Sigmoid colon (tissue), 7 donors: Measurements from ENCODE around the gene MERTK. TPM values are rescaled to one million over a fixed set of nuclear protein-coding genes. Genes with fewer than 3 reads are reported as not detected.

Source experiments
- DNase-seq: peaks from one replicate; pipeline ENCODE4 v3.0.0-alpha.2; 2019
- H3K27ac ChIP-seq, 4 donors: fragments of 200-600 bp; sonication (generic); one replicate each; pipeline ENCODE4 v1.5.1; 2016 to 2019; ENCODE audit warnings: mild to moderate bottlenecking in 1 of 4
- H3K27me3 ChIP-seq, 3 donors: fragments of 200-600 bp; sonication (generic); one replicate each; pipeline ENCODE4 v1.5.1; 2019; ENCODE audit warnings: mild to moderate bottlenecking in 1 of 3
- H3K36me3 ChIP-seq, 4 donors: fragments of 200-600 bp; sonication (generic); one replicate each; pipeline ENCODE4 v1.5.1; 2016 to 2019
- H3K4me1 ChIP-seq, 4 donors: fragments of 200-600 bp; sonication (generic); one replicate each; pipeline ENCODE4 v1.5.1; 2017 to 2019
- H3K4me3 ChIP-seq, 4 donors: fragments of 200-600 bp; sonication (generic); one replicate each; pipeline ENCODE4 v1.5.1; 2017 to 2019; ENCODE audit warnings: mild to moderate bottlenecking in 2 of 4, moderate library complexity in 1 of 4
- H3K9me3 ChIP-seq, 4 donors: fragments of 200-600 bp in 3 of 4; sonication (generic) in 3 of 4; one replicate each; pipeline versions ENCODE4 v1.5.1 to v1.6.1; 2013 to 2019
- CTCF ChIP-seq, 4 experiments: fragments of 450-650 bp in 3 of 4; fragments of 200-600 bp in 1 of 4; IDR thresholded peaks; one replicate each; pipeline ENCODE4 v1.5.1; 2016 to 2019; ENCODE audit warnings: antibody characterized with exemption in 4 of 4, mild to moderate bottlenecking in 3 of 4, moderate library complexity in 2 of 4
- EP300 ChIP-seq, 4 donors: sonication (generic); formaldehyde crosslinking; IDR thresholded peaks; one replicate each; pipeline ENCODE4 v1.6.1; 2017; ENCODE audit warnings: antibody characterized with exemption in 4 of 4
- POLR2A ChIP-seq, 2 donors: fragments of 450-650 bp; IDR thresholded peaks; one replicate each; pipeline ENCODE4 v1.6.1; 2016; ENCODE audit warnings: antibody characterized with exemption in 2 of 2, mild to moderate bottlenecking in 2 of 2, moderate library complexity in 2 of 2
- POLR2AphosphoS5 ChIP-seq, 4 donors: sonication (generic); formaldehyde crosslinking; IDR thresholded peaks; one replicate each; pipeline ENCODE4 v1.6.1; 2017; ENCODE audit warnings: antibody characterized with exemption in 4 of 4
- WGBS, 2 donors: extraction: QIAGEN DNeasy Blood & Tissue Kit; methylation state at CpG; one replicate each; pipeline ENCODE4 v1.1.7; 2013; 5-methylcytosine and 5-hydroxymethylcytosine counted together
- intact Hi-C: fragments of 100-400 bp; cut with DNase I; formaldehyde crosslinking; loops from one replicate; pipeline ENCODE4 v1.15.1; 2023
- polyA plus RNA-seq, 3 donors: library from polyadenylated mRNA; stranded (reverse); fragments of 200-250 nt; gene quantifications; one replicate each; pipeline ENCODE4 v1.2.3, GENCODE V29; 2013
- total RNA-seq, 4 donors: library from RNA; depleted of rRNA; stranded (reverse); fragments of >200 nt; gene quantifications; one replicate each; pipeline ENCODE4 v1.1.0, GENCODE V29; 2016
- donor health status: healthy with polysubstance abuse.
- donor health status: Bipolar disorder and iron deficiency.
- donor health status: healthy.

MERTK gene
- total and polyA plus RNA-seq, 7 donors = 2.4 to 31.6 (median 14.4) TPM

GRCh38 chr2:111973701-111974100 is 75.3 kb downstream of the MERTK start:
- Histone ChIP-seq H3K4me1 (no peaks in the 10 kb centered on the region), H3K36me3 (peaks cover 0 to 29% (median 0%) of the 10 kb centered on the region in 4 donors), H3K9me3 (no peaks in the 10 kb centered on the region), H3K27ac (no peak overlapping the region), H3K4me3 (no peak overlapping the region), H3K27me3 (no peaks in the 10 kb centered on the region)
- WGBS, 2 donors = 93 to 95% methylated on average over 4 of the region's 4 CpGs
- intact Hi-C loops = no loop called here
- DNase-seq = no peak
- no peak for TF ChIP-seq POLR2A (IDR thresholded peaks at IDR 0.05)
- TF ChIP-seq EP300 (IDR thresholded peaks at IDR 0.05) = no peak
- TF ChIP-seq POLR2AphosphoS5 (IDR thresholded peaks at IDR 0.05) = no peak
- TF ChIP-seq CTCF (IDR thresholded peaks at IDR 0.05) = no peak

GRCh38 chr2:111975053-111975552 is 76.7 kb downstream of the MERTK start:
- H3K27ac ChIP-seq = no peak overlapping the region
- 52 to 53% methylated on average over 11 of the region's 11 CpGs for WGBS, 2 donors
- intact Hi-C loops = no loop called here
- no peak overlapping the region for H3K4me3 ChIP-seq
- peaks cover 0 to 24% (median 0%) of the 10 kb centered on the region in 4 donors for H3K36me3 ChIP-seq
- DNase-seq = no peak
- no peaks in the 10 kb centered on the region for H3K9me3 ChIP-seq
- no peaks in the 10 kb centered on the region for H3K4me1 ChIP-seq
- H3K27me3 ChIP-seq = no peaks in the 10 kb centered on the region
- TF ChIP-seq POLR2AphosphoS5 (IDR thresholded peaks at IDR 0.05) (peak in 2 of 4 donors; percentile 22 to 60), POLR2A (IDR thresholded peaks at IDR 0.05) (no peak), EP300 (IDR thresholded peaks at IDR 0.05) (no peak), CTCF (IDR thresholded peaks at IDR 0.05) (no peak)

- H3K4me3 ChIP-seq = no peak overlapping the region
- 72 to 84% methylated on average over 6 of the region's 6 CpGs for WGBS, 2 donors
- no peaks in the 10 kb centered on the region for H3K27me3 ChIP-seq
- H3K4me1 ChIP-seq = no peaks in the 10 kb centered on the region
- no peak overlapping the region for H3K27ac ChIP-seq
- DNase-seq = no peak
- no peak for TF ChIP-seq CTCF (IDR thresholded peaks at IDR 0.05)
- TF ChIP-seq POLR2A (IDR thresholded peaks at IDR 0.05) = no peak
- TF ChIP-seq POLR2AphosphoS5 (IDR thresholded peaks at IDR 0.05) = no peak
- H3K36me3 ChIP-seq = peaks cover 0 to 24% (median 0%) of the 10 kb centered on the region in 4 donors
- no peaks in the 10 kb centered on the region for H3K9me3 ChIP-seq
- intact Hi-C loops = no loop called here
These were observed 77.4 kb downstream of the MERTK start for GRCh38 chr2:111975819-111976218.

- no peak overlapping the region for H3K27ac ChIP-seq
- no peaks in the 10 kb centered on the region for H3K4me1 ChIP-seq
- H3K36me3 ChIP-seq = peaks cover 0 to 24% (median 0%) of the 10 kb centered on the region in 4 donors
- TF ChIP-seq POLR2AphosphoS5 (IDR thresholded peaks at IDR 0.05) = no peak
- no peak for TF ChIP-seq EP300 (IDR thresholded peaks at IDR 0.05)
- no peak for TF ChIP-seq POLR2A (IDR thresholded peaks at IDR 0.05)
- no peak for TF ChIP-seq CTCF (IDR thresholded peaks at IDR 0.05)
- H3K4me3 ChIP-seq = no peak overlapping the region
- no peaks in the 10 kb centered on the region for H3K27me3 ChIP-seq
- intact Hi-C loops = no loop called here
- WGBS, 2 donors = 94 to 96% methylated on average over 1 of the region's 1 CpG
- H3K9me3 ChIP-seq = no peaks in the 10 kb centered on the region
- DNase-seq = no peak
These were observed 78.8 kb downstream of the MERTK start for GRCh38 chr2:111977240-111977639.
